HG03439 (cell line): Measurements from ENCODE around the gene ATXN7L3.
"Not testable (repeated sequence)": the region's sequence is repeated elsewhere in the genome, so short reads cannot be mapped to it uniquely, and the experiment has no call there.

ENCODE experiments used
- ATAC-seq: cut with Tn5 transposase; IDR thresholded peaks from one replicate; pipeline ENCODE4 v1.9.1; 2021; ENCODE audit warnings: mild to moderate bottlenecking, moderate library complexity; ENCODE audit not compliant: unreplicated experiment

Gene ATXN7L3

GRCh38 chr17:44199553-44200477 lies at the start of gene ATXN7L3:
TSS of gene ATXN7L3 (minus strand) at chr17:44199884. CDS start at chr17:44198070, 1,814 bp downstream.
- peak; percentile 63 for ATAC-seq

GRCh38 chr17:44247876-44248736 lies 48.4 kb upstream of the ATXN7L3 start:
- no peak for ATAC-seq

GRCh38 chr17:44247440-44247841 lies 47.8 kb upstream of the ATXN7L3 start:
- no peak for ATAC-seq

GRCh38 chr17:44241106-44241624 lies 41.5 kb upstream of the ATXN7L3 start:
- ATAC-seq: no peak

GRCh38 chr17:44237886-44238285 lies 38.2 kb upstream of the ATXN7L3 start:
- not testable (repeated sequence) for ATAC-seq

- ATAC-seq: no peak
Observed at GRCh38 chr17:44236444-44236991, 36.8 kb upstream of the ATXN7L3 start.

- no peak for ATAC-seq
Observed at GRCh38 chr17:44235583-44235936, 35.9 kb upstream of the ATXN7L3 start.

- no peak for ATAC-seq
Observed at GRCh38 chr17:44233582-44233981, 33.9 kb upstream of the ATXN7L3 start.

GRCh38 chr17:44232061-44232460 lies 32.4 kb upstream of the ATXN7L3 start:
- no peak for ATAC-seq

- ATAC-seq: no peak
Observed at GRCh38 chr17:44230140-44230539, 30.5 kb upstream of the ATXN7L3 start.

- no peak for ATAC-seq
Observed at GRCh38 chr17:44229090-44229489, 29.4 kb upstream of the ATXN7L3 start.

- ATAC-seq: no peak
Observed at GRCh38 chr17:44223541-44224071, 23.9 kb upstream of the ATXN7L3 start.

GRCh38 chr17:44222112-44222869 lies 22.6 kb upstream of the ATXN7L3 start:
- no peak for ATAC-seq

- ATAC-seq: no peak
Observed at GRCh38 chr17:44221862-44222111, 22.1 kb upstream of the ATXN7L3 start.

GRCh38 chr17:44221084-44221861 lies 21.6 kb upstream of the ATXN7L3 start:
- no peak for ATAC-seq

- ATAC-seq: no peak
Observed at GRCh38 chr17:44220213-44221083, 20.8 kb upstream of the ATXN7L3 start.

- ATAC-seq: peak; percentile 3
Observed at GRCh38 chr17:44219616-44220212, 20.0 kb upstream of the ATXN7L3 start, which contains the start of gene UBTF. TSS of gene UBTF (minus strand) at chr17:44219675. CDS start at chr17:44218229, 1,446 bp downstream.

GRCh38 chr17:44219108-44219615 lies 19.5 kb upstream of the ATXN7L3 start:
- peak; percentile 29 for ATAC-seq
